K562 treated with DMSO at 1 percent for 12 hours (cell line): ENCODE data around the gene PRRG2. TPM values are rescaled to one million over a fixed set of nuclear protein-coding genes. Genes with fewer than 3 reads are reported as not detected.

Experiments used
- total RNA-seq: library from RNA; unstranded; fragments of 300-600 nt; gene quantifications from 2 replicates; pipeline ENCODE4 v1.2.3, GENCODE V29; 2022; ENCODE audit not compliant: insufficient read depth

PRRG2 gene
- 0.59 TPM in 1 of 2 replicates, not detected in the other for total RNA-seq

GRCh38 chr19:49581007-49581508, at the start of gene PRRG2:
Gene PRRG2, plus strand, starts transcription at chr19:49581316. Its CDS starts 1,904 bp downstream, at chr19:49583220.

GRCh38 chr19:49580264-49581006, 681 bp upstream of the PRRG2 start, which contains the start of gene NOSIP:
Gene NOSIP, minus strand, starts transcription at chr19:49580556. Its CDS starts 19,865 bp downstream, at chr19:49560691.

GRCh38 chr19:49590971-49591730, 10.0 kb downstream of the PRRG2 start, which contains the start of gene PRR12:
Gene PRR12, plus strand, starts transcription at chr19:49591182. Its CDS starts 473 bp downstream, at chr19:49591655.

GRCh38 chr19:49640113-49640898, 59.2 kb downstream of the PRRG2 start, which contains the start of gene RRAS:
Gene RRAS, minus strand, starts transcription at chr19:49640143. Its CDS starts 45 bp downstream, at chr19:49640098.

Other genes starting within 250 kb of the PRRG2 start
- 18.0 and 32.1 TPM in 2 replicates for gene CD37, start 245.9 kb upstream of the PRRG2 start, total RNA-seq
- gene TEAD2, start 218.9 kb upstream of the PRRG2 start, total RNA-seq = 10.3 and 22.8 TPM in 2 replicates
- gene DKKL1, start 217.4 kb upstream of the PRRG2 start, total RNA-seq = not detected in 2 replicates
- gene KASH5, start 193.1 kb upstream of the PRRG2 start, total RNA-seq = 0.62 TPM in 1 of 2 replicates, not detected in the other
- not detected in 2 replicates for gene PTH2, start 157.9 kb upstream of the PRRG2 start, total RNA-seq
- not detected in 2 replicates for gene GFY, start 155.9 kb upstream of the PRRG2 start, total RNA-seq
- gene SLC17A7, start 139.8 kb upstream of the PRRG2 start, total RNA-seq = 6.3 and 19.6 TPM in 2 replicates
- gene PIH1D1, start 129.5 kb upstream of the PRRG2 start, total RNA-seq = 142 and 182 TPM in 2 replicates
- gene ALDH16A1, start 128.1 kb upstream of the PRRG2 start, total RNA-seq = 25.3 and 49.3 TPM in 2 replicates
- 13.9 and 16.2 TPM in 2 replicates for gene FLT3LG, start 107.1 kb upstream of the PRRG2 start, total RNA-seq
- 8,120 and 13,069 TPM in 2 replicates for gene RPL13A, start 93.7 kb upstream of the PRRG2 start, total RNA-seq
- gene RPS11, start 84.9 kb upstream of the PRRG2 start, total RNA-seq = 5,951 and 7,935 TPM in 2 replicates
- 7.8 and 9.4 TPM in 2 replicates for gene FCGRT, start 68.7 kb upstream of the PRRG2 start, total RNA-seq
- 4.8 and 5.2 TPM in 2 replicates for gene RCN3, start 53.3 kb upstream of the PRRG2 start, total RNA-seq
- 269 and 444 TPM in 2 replicates for gene NOSIP, start 760 bp upstream of the PRRG2 start, total RNA-seq
- 4.8 and 16.0 TPM in 2 replicates for gene PRR12, start 9.9 kb downstream of the PRRG2 start, total RNA-seq
- gene RRAS, start 58.8 kb downstream of the PRRG2 start, total RNA-seq = 16.3 and 25.9 TPM in 2 replicates
- gene SCAF1, start 60.9 kb downstream of the PRRG2 start, total RNA-seq = 32.2 and 61.8 TPM in 2 replicates
- gene IRF3, start 84.5 kb downstream of the PRRG2 start, total RNA-seq = 98.2 and 108 TPM in 2 replicates
- gene BCL2L12, start 84.6 kb downstream of the PRRG2 start, total RNA-seq = 247 and 311 TPM in 2 replicates
- gene PRMT1, start 96.0 kb downstream of the PRRG2 start, total RNA-seq = 124 and 147 TPM in 2 replicates
- 6.6 and 8.8 TPM in 2 replicates for gene ADM5, start 108.3 kb downstream of the PRRG2 start, total RNA-seq
- 2.0 and 8.0 TPM in 2 replicates for gene CPT1C, start 109.8 kb downstream of the PRRG2 start, total RNA-seq
- gene TSKS, start 182.0 kb downstream of the PRRG2 start, total RNA-seq = 4.4 and 5.8 TPM in 2 replicates
- 105 and 144 TPM in 2 replicates for gene AP2A1, start 185.7 kb downstream of the PRRG2 start, total RNA-seq
- gene FUZ, start 232.0 kb downstream of the PRRG2 start, total RNA-seq = 5.0 and 6.1 TPM in 2 replicates
- gene MED25, start 237.0 kb downstream of the PRRG2 start, total RNA-seq = 59.3 and 76.8 TPM in 2 replicates